DMS79 treated with DMSO at 0.1 percent for 48 hours (cell line): ENCODE data around the gene FBXL5.

ENCODE experiments used
- DNase-seq: peaks from one replicate; lab custom pipeline; 2025; lab: John Stamatoyannopoulos, UW

FBXL5 gene

GRCh38 chr4:15557786-15558550 is 97.2 kb downstream of the FBXL5 start:
- no peak for DNase-seq

- no peak for DNase-seq
Observed at GRCh38 chr4:15556511-15557092, 98.6 kb downstream of the FBXL5 start.
